PC-3 (cell line): ENCODE measurements around the gene MICALL2.

Source experiments
- EZH2 ChIP-seq: fragments of 300-600 bp; sonication (generic); IDR thresholded peaks from one replicate; pipeline ENCODE4 v1.6.1; 2017; ENCODE audit warnings: antibody characterized with exemption, mild to moderate bottlenecking, low read length; ENCODE audit not compliant: unreplicated experiment
- EZH2phosphoT487 ChIP-seq: fragments of 300-600 bp; sonication (generic); IDR thresholded peaks from 2 replicates; pipeline ENCODE4 v1.6.1; 2018; ENCODE audit warnings: mild to moderate bottlenecking, antibody characterized with exemption, low read length, borderline replicate concordance
- TF ChIP-seq, protein P1 (sequence below): fragments of 300-600 bp; sonication (generic); conservative IDR thresholded peaks from 2 replicates; pipeline ENCODE4 v1.5.1; 2017; ENCODE audit warnings: antibody characterized with exemption, low read depth, mild to moderate bottlenecking, low read length

DNA sequence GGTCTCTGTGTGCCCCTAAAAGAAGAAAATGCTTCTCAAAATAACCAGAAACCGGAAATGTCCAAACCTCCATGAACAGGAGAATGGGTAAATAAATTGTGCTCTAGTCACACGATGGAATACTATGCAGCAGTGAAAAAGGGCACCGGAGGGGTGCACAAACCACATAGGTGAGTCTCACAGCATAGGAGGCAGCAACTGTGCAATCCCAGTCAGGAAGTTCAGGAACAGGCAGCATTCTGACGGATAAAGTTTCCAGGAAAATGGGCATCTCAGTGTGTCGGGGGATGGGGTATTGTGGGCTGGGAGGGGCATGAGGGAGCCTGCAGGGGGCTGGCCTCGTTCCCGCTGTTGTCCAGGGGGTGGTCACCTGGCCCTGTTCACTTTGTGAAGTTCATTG, 63.1 kb downstream of the MICALL2 start:
- TF ChIP-seq, protein P1, sequence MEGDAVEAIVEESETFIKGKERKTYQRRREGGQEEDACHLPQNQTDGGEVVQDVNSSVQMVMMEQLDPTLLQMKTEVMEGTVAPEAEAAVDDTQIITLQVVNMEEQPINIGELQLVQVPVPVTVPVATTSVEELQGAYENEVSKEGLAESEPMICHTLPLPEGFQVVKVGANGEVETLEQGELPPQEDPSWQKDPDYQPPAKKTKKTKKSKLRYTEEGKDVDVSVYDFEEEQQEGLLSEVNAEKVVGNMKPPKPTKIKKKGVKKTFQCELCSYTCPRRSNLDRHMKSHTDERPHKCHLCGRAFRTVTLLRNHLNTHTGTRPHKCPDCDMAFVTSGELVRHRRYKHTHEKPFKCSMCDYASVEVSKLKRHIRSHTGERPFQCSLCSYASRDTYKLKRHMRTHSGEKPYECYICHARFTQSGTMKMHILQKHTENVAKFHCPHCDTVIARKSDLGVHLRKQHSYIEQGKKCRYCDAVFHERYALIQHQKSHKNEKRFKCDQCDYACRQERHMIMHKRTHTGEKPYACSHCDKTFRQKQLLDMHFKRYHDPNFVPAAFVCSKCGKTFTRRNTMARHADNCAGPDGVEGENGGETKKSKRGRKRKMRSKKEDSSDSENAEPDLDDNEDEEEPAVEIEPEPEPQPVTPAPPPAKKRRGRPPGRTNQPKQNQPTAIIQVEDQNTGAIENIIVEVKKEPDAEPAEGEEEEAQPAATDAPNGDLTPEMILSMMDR: no peak
- no peak for TF ChIP-seq EZH2phosphoT487
- TF ChIP-seq EZH2: no peak
